KMS-11 (cell line): Measurements from ENCODE around the gene SHMT2.

Experiments used
- H2AFZ ChIP-seq: fragments of 200-600 bp; sonication (generic); 2 replicates; pipeline ENCODE4 v1.6.1; 2016; ENCODE audit warnings: antibody characterized with exemption, mixed run types, low read depth
- H3K27ac ChIP-seq: fragments of 200-600 bp; sonication (generic); 2 replicates; pipeline ENCODE4 v1.6.1; 2016; ENCODE audit warnings: mild to moderate bottlenecking, mixed run types
- H3K27me3 ChIP-seq: fragments of 200-600 bp; sonication (generic); 2 replicates; pipeline ENCODE4 v1.6.1; 2017; ENCODE audit warnings: mild to moderate bottlenecking, low read depth, mixed run types, moderate library complexity; ENCODE audit not compliant: insufficient read depth
- H3K36me3 ChIP-seq: fragments of 200-600 bp; sonication (generic); 2 replicates; pipeline ENCODE4 v1.6.1; 2017; ENCODE audit warnings: mild to moderate bottlenecking, mixed run types; ENCODE audit not compliant: insufficient read depth
- H3K4me1 ChIP-seq: fragments of 200-600 bp; sonication (generic); 2 replicates; pipeline ENCODE4 v1.6.1; 2016; ENCODE audit warnings: mild to moderate bottlenecking, low read depth, mixed run types; ENCODE audit not compliant: poor library complexity, severe bottlenecking
- H3K4me2 ChIP-seq: fragments of 200-600 bp; sonication (generic); 2 replicates; pipeline ENCODE4 v1.7.0; 2016; ENCODE audit warnings: mild to moderate bottlenecking, mixed run types
- H3K4me3 ChIP-seq: fragments of 200-600 bp; sonication (generic); IDR thresholded peaks from 2 replicates; pipeline ENCODE4 v1.6.1; 2017; ENCODE audit warnings: low read depth, low read length, mixed read lengths; ENCODE audit not compliant: insufficient read depth
- H3K79me2 ChIP-seq: fragments of 200-600 bp; sonication (generic); 2 replicates; pipeline ENCODE4 v1.6.1; 2016; ENCODE audit warnings: low read depth, mixed run types; ENCODE audit not compliant: insufficient read depth
- H3K9ac ChIP-seq: fragments of 200-600 bp; sonication (generic); 2 replicates; pipeline ENCODE4 v1.6.1; 2016; ENCODE audit warnings: mild to moderate bottlenecking, mixed run types
- H4K20me1 ChIP-seq: fragments of 200-600 bp; sonication (generic); 2 replicates; pipeline ENCODE4 v1.6.1; 2016; ENCODE audit warnings: mild to moderate bottlenecking, mixed run types; ENCODE audit not compliant: insufficient read depth
- CTCF ChIP-seq: fragments of 200-600 bp; sonication (generic); conservative IDR thresholded peaks from 2 replicates; pipeline ENCODE4 v1.6.1; 2017; ENCODE audit warnings: low read depth, mild to moderate bottlenecking, antibody characterized with exemption, low read length, moderate library complexity, mixed read lengths

Gene SHMT2

GRCh38 chr12:57196956-57197355 is 32.6 kb upstream of the SHMT2 start:
- H3K4me3 ChIP-seq, result no peak overlapping the region
- no peaks in the 10 kb centered on the region for H4K20me1 ChIP-seq
- TF ChIP-seq CTCF, result no peak
- H3K27ac ChIP-seq, result no peak overlapping the region
- no peak overlapping the region for H2AFZ ChIP-seq
- H3K9ac ChIP-seq, result no peak overlapping the region
- no peaks in the 10 kb centered on the region for H3K36me3 ChIP-seq
- H3K4me1 ChIP-seq, result no peaks in the 10 kb centered on the region
- H3K79me2 ChIP-seq, result no peaks in the 10 kb centered on the region
- H3K27me3 ChIP-seq, result peaks cover 79% of the 10 kb centered on the region
- no peak overlapping the region for H3K4me2 ChIP-seq

GRCh38 chr12:57198329-57198728 is 31.2 kb upstream of the SHMT2 start:
- H3K79me2 ChIP-seq, result no peaks in the 10 kb centered on the region
- no peak for TF ChIP-seq CTCF
- H4K20me1 ChIP-seq, result no peaks in the 10 kb centered on the region
- peaks cover 71% of the 10 kb centered on the region for H3K27me3 ChIP-seq
- no peaks in the 10 kb centered on the region for H3K4me1 ChIP-seq
- H3K4me3 ChIP-seq, result no peak overlapping the region
- H3K36me3 ChIP-seq, result no peaks in the 10 kb centered on the region
- H3K27ac ChIP-seq, result no peak overlapping the region
- no peak overlapping the region for H3K4me2 ChIP-seq
- H3K9ac ChIP-seq, result no peak overlapping the region
- no peak overlapping the region for H2AFZ ChIP-seq

- no peak for TF ChIP-seq CTCF
- Histone ChIP-seq H2AFZ (no peak overlapping the region), H3K4me2 (no peak overlapping the region), H3K79me2 (no peaks in the 10 kb centered on the region), H3K9ac (no peak overlapping the region), H3K4me1 (no peaks in the 10 kb centered on the region), H3K4me3 (no peak overlapping the region), H3K36me3 (no peaks in the 10 kb centered on the region), H3K27me3 (peaks cover 65% of the 10 kb centered on the region), H3K27ac (no peak overlapping the region), H4K20me1 (no peaks in the 10 kb centered on the region)
These were observed 30.3 kb upstream of the SHMT2 start for GRCh38 chr12:57199191-57199590.

- Histone ChIP-seq H3K79me2 (no peaks in the 10 kb centered on the region), H3K9ac (no peak overlapping the region), H2AFZ (no peak overlapping the region), H3K4me2 (no peak overlapping the region), H3K4me3 (no peak overlapping the region), H3K4me1 (no peaks in the 10 kb centered on the region), H3K36me3 (no peaks in the 10 kb centered on the region), H4K20me1 (no peaks in the 10 kb centered on the region), H3K27ac (no peak overlapping the region), H3K27me3 (peaks cover 65% of the 10 kb centered on the region)
- TF ChIP-seq CTCF, result no peak
These were observed 29.0 kb upstream of the SHMT2 start for GRCh38 chr12:57200497-57200896.
